ENCODE measurements around the gene LRP2.
"Not testable (repeated sequence)": the region's sequence is repeated elsewhere in the genome, so short reads cannot be mapped to it uniquely, and the experiment has no call there.

Gene LRP2

DNA sequence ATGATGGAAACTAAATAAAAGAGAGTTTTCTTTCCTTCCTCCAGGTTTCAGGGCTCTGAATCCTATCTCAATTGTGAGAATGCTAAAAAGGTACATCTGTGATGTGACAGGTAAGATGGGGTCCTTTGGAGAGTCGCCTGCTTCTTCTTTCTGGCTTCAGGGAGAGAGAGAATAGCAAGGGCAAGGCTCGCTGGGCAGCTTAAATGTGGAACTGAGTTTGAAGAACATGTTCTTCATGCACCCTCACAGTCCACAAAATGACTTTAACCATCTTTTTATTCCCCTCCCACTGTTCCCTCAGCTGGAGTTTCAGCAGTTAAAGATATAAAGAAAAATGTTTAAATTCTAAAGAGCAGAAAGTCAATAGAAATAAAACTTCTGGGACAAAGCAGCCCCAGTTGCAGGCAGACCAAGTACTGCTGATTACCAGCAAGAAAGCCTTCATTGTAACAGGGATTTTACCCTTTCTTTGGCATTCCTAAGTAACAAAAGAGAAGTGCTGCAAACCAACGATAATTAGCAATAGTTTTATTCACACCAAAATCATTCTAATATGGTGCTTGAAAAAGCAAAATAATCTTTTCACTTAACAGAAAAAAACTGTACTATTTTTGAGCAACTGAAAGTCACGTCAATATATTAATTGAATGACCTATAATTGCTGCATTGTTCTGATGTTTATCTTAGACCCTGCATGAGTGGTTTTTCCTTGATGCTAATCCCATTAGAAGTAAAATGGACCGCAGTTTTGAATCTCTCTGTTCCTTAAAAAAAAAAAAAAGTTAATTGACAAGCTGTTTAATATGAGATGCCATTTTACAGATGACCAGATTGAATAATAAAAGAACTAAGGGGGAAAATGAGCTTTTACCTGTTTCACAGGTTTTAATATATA, 61.5 kb downstream of the LRP2 start:
- no peak for DNase-seq

DNA sequence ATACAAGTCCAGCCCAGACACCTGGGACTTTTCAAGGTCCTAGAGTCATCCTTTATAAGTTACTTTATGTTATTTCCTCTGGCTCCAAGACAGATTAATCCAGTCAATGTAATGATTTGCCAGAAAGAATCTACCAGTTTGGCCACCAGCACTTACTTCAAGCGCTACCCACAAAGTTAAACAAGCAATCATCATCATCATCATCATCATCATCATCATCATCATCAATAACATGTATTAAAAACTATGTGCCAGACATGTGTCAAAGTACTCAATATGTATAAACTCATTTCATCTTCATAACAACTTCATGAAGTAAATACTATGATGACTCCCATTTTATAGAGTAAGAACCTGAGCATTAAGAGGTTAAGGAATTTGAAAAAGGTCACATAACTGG, 64.3 kb downstream of the LRP2 start:
- no peak for DNase-seq

DNA sequence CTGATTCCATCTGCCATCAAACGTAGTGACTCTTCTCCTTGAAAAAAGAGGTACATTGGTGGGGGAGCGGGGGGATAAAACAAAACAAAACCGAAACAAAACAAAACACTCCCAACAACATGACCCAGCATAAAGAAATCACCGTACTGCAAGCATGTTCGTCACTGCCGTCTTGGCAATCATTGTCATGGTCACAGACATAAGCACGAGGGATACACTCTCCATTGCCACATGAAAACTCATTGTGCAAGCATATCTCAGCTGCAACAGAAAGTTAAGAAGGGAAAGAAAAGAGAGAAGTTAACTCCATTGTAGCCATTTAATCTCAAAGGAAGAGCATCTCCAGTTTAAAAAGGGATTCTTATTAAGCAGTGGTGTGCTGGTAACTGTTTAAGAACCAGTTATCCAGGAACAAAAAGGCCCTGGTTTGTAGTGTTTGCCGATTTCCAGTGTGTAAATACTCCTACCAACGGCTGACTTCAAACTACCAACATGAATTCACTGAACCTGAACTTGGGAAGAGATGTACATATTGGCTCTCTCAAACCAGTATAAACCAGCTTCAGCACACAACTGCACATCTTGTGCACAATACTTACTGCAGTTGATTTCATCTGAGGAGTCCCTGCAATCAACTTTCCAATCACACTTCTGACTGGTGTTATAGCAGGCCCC, 68.2 kb downstream of the LRP2 start:
- no peak for DNase-seq

DNA sequence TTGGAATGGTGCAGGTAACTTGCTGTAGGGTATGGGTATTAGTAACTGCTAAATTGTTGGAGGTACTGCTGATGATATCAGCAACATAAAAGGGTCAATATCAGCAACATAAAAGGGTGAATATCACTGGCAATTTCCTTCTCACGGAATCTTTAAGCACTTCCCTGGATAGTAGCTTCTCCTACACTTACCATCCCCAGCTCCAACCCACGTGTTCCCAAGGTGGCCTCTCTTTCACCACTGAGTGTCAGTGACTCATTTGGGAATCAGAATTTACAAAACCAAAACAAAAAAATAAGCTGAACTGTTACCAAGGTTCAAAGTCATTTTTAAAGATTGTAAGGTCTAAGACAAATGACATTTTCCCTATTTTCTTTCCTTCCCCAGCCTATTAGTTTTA, 70.8 kb downstream of the LRP2 start:
- DNase-seq = no peak

DNA sequence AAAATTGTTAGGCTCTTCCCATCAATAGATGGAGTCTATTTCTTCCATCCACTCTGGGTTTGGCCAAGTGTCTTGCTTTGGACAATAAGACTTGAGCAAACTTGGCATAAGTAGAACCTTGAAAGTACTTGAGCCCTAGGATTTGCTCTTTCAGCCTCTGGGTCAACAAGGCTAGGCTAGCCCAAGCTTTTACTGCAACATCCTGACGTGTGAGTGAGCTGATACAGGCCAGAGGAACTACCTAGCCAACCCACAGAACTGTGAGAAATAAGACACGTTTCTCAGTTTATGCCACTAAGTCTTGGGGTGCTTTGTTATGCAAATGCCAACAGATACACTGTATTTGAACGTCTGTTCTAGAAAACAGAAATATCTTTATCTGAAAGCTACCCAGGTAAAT, 71.9 kb downstream of the LRP2 start:
- DNase-seq = no peak

DNA sequence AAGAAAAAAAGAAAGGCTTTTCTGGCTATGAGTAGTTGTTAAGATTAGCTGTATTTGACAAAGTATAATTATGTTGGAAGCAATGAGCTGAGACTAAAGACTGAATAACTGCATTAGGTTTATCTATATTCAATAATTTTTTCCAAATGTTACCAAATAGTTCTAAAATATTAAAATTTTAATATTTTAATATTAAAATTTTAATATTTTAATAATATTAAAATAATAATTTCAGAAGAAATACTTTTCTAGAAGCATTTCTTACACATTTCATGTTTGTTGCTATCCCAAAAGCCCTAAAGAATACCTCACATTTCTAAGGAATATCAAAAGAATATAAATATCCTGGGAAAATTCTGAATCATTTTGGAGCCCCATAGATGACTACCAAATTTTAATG, 74.7 kb downstream of the LRP2 start:
- DNase-seq = no peak

DNA sequence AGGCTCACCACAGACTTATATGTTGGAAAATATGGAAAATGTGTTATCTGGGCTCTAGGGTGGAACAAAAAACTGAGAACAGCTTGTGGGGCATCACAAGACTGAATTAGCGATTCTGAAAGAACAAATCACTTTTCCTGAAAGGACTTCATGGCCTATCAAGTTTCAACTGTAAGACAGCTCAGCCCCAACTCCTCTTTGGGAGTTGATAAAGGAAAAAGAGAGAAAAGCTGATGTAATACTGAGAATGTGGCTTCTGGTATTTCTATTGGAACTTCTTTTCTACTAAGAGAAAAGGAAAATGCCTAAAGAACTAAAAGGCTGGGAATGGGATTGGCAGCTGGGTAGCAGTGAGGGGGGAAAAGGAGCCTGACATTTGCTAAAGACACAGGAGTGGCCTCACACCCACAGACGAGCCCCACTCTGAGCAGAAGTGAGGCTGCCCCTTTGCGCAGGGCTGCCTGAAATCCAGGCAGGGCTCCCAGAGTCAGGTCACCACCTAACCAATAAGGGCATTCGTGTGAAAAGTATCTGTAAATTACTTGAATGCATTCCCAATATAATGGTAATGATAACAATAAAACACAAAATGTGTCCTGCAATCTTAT, 75.6 kb downstream of the LRP2 start:
- no peak for DNase-seq

DNA sequence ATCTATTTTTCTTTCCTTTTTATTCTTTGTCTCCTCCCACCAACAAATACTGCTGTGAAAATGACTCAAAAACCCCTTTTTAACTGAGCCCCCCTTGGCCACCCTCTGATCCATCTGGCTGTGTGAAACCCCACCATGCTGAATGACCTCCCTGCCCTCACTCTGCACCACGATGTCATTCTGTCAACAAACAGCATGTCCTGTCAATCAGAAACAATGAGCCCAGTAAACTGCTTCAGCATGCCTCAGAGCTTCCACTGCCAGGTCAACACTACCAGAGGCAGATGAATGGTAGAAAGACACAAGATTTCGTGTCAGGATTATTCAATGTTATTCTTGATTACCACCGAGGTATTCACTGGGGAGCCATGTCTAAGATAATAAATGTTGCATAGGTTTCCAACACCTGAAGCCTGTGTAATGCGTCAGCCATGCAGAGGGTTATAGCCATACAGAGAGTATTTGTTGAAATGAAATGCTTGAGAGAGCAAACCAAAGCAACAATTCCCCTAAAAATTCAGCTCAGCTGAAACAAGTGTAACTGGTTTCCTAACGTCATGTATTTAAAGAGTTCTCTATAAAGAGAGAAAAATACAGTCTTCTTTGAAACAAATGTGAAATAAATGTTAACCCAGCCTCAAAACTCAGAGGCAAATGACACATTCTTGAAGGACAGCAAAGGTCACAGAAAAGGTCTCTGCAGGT, 76.7 kb downstream of the LRP2 start:
- DNase-seq = no peak

DNA sequence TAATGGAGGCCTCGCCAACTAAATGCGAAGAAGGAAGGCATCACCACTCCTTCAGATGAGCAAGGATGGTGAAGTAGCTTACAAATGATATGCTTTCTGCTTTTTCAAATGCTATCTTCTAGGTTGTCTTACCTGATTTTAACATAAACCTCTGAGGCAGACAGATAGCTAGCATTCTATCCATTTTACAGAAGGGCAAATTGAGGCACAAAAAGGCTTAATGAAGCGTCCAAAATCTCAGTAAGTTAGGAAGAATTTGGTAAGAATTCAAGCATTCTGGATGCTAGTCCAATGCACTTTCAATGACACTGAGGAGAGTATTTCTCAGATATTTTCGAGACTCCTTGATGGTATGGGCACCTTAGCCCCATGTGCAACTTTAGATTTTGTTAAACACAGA, 81.8 kb downstream of the LRP2 start:
- DNase-seq = no peak

DNA sequence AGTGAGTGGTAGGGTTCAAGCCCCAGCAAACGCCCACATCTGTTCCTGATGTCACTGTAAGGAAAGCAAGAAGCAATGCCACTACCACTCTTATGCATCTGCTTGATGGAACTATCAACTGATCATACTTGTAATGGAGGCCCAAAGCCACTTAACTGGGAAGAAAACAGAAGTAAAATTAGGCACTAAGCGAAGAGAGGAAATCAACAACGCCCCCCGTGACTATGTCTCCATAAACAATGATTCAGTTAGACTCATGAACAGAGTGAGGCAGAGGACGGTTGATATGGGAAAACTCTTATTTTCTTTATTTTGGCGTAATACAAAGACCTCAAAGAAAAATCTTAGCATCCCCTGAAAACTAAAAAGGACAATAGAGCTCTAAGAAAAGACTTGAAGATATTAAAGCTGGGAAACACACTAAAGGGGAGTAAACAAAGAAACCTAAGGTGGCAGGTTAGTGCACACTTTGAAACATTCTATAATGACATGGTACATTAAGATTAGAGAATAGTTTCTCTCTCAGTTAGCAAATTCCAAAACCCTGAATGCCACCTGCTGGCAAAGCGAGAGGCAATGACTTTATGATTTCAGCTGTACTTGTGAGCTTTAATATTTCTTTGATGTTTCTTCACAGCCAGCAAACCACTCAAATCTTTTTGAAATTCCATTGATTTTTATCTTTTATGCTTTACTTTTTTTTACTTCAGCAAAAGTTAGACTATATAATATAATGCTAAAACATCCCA, 86.5 kb downstream of the LRP2 start:
- DNase-seq = no peak

DNA sequence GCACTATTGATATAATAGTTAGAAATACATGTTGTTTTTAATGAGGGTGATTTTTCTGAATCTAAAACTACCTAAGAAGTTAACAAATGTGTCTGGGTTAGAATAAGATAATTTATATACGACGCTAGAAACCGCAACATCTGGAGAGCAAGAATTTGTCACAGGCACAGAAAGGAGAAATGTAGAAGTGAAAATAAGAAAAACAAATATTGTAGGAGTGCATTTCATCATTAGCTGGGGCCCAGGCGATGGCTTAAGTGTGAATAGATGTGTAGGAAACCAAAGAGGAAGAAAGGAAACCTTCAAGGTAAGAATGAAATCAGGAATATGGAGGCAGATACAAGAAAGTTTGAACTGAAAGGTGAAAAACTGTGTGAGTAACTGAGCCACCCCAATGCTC, 90.3 kb downstream of the LRP2 start:
- no peak for DNase-seq

DNA sequence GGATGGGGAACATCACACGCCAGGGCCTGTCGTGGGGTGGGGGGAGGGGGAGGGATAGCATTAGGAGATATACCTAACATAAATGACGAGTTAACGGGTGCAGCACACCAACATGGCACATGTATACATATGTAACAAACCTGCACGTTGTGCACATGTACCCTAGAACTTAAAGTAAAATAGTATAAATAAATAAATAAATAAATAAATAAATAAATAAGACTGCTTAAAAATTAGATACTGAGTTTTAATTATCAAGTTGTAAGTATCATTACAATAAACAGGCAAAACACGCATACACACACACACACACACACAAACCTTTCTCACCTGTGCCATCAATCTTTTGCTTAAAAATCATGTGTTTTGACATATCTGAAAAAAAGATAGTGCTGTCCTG, 91.8 kb downstream of the LRP2 start:
- DNase-seq = not testable (repeated sequence)

DNA sequence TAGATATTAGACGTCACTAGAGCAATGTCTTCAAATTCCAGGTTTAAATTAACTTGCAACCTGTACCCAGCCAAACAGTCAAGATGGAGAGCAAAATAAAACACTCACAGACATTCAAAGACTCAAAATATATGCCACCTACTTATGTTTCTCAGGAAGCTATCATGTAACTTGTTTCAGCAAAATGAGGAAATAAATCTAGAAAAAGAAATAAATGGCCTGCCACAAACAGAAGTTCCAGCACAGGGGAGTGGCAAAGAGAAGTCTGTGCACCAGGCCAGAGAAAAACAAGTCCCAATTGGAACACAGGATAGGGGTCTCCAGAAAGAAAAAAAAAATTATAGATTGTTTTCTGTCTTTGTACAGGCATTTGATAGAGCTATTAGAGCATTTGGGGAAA, 96.7 kb downstream of the LRP2 start:
- no peak for DNase-seq

DNA sequence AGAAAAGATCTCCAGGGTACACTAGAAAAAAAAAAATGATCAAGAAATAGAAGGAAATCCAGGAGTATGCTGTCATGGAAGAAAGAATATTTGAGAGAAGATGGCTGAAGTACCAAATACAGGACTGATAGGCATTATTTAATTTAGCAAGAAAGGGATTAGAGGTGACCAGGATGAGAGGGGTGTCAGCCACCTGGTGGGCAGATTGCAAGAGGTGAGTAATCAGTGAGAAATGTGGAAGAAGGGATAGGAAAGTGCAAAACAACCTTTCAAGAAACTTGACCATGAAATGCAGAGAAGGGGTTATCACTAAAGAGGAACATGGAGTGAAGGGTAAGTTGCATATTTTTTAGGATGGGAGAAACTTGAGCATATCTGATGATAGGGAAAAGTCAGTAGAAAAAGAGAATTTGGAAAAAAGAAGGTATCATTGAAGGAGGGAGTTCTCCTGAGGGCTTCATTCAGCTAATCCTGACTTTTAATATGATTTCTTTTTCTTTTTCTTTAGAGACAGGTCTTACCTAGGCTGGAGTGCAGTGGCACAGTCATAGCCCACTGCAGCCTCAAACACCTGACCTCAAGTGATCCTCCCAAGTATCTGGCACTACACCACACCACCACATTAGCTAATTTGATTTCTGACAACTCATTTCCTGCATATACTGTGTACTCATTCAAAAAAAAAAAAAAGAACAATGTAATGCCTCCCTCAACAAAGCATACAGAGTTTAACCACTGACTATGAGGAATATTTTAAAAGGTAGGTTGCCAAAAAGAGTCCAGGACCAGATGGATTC, 101.3 kb downstream of the LRP2 start:
- DNase-seq = no peak

DNA sequence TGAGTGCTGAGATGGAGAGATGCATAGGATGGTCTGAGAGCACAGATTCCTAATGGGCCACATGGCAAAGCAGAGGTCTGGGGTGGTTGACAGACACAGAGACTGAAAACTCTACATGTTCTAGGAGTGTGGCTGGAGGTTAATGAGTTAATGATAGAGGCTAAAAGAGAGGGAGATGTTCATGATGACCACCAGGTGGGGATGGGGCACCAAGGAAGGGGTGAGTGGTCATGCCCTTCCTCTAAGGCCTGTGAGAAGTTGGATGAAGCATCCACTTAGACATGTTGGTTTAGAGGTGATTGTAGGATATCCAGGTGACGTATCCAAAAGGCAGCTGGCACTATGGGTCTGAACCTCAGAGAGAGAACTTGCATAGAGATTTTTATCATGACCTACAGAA, 102.1 kb downstream of the LRP2 start:
- DNase-seq = no peak

DNA sequence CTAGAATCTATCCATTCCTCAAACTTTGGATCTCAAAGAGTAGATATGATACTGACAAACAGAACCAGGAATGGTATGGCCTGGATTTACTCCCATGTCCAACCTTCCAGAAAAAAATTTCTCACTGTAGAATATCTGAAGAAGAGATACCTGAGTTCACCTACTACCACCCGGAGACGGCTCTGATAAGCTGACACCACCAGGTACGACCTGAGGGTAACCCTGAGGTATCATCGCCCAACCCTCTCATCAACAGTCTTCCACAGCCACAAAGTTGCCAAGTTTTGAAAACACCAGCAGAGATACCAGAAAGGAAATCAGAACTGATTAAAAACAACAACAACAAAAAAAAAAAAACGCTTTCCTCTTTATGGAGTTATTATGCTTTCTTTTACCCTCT, 102.9 kb downstream of the LRP2 start:
- no peak for DNase-seq

DNA sequence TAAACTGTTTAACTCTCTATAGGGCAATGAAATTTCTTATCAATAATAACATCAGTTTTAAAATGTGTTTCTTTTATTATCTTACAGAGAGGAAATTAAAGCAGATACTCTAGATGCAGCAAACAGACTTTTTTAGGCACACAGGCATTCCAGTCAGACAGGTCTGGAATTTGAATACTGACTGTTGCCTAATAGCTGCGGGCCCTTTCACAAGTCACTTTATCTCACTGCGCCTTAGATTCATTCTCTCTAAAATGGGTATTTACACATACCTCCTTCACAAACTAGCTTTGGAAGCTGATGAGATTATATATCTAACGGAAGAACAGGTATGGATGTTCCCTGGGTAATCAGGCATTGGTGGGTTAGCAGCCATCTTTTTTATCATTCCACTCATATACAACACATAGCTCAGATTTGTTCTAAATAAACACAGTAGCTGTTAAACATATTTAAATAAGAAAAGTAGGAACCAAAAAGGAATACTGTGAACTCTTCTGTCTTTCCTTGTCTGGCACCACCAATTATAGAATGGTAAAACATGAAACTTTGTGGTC, 104.2 kb downstream of the LRP2 start:
- DNase-seq = no peak

DNA sequence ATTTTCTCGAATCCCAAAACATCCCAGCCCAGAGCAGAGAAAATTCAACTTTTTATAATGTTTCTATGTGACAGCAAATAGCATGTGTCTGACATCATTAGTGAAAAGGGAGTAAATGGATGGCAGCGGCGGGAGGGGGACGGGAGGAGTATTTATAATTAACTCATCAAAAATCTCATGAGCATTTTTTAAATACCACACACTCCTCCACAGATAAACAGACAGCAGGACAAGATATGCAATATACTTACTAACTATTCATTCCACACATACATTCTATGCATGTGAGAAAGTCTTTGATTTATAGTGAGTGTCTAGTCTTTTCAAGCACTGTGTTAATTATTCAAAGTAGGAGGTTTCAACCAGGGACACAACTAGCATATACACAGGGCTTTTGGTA, 107.6 kb downstream of the LRP2 start:
- DNase-seq = no peak

DNA sequence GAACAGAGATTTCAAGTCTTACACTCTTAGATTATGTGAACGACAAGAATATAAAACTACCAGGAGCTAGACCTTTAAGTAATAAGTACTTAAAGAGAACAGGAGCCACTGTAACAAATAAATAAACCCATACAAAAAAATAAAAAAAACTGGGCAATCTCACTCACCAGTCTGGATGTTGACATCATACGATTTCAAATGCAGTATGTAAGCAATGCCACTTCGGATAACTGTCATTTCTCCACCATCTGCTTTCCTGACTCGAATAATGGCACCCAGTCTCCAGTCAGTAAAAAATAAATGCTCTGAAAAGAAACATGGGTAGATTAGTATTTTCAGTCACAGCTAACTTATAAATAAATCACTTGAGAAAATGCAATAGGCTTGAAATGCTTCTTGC, 115.1 kb downstream of the LRP2 start:
- DNase-seq = no peak

DNA sequence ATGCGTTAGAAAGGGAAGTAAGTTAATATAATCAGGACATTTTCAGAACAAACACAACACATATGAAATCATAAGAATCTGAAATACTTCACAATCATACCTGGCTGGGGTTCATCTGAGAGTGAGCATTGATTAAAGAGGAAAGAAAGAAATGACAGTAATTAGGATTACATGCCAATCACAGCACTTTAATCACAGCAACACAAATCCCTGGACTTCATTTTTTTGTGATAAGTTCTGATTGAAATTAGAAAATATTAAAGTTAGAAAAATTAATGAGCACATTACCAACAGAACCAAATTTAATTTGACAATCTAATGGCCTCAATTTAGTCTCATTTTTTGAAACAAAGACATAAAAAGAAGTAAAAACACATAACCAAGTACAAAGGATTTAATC, 121.9 kb downstream of the LRP2 start:
- no peak for DNase-seq

DNA sequence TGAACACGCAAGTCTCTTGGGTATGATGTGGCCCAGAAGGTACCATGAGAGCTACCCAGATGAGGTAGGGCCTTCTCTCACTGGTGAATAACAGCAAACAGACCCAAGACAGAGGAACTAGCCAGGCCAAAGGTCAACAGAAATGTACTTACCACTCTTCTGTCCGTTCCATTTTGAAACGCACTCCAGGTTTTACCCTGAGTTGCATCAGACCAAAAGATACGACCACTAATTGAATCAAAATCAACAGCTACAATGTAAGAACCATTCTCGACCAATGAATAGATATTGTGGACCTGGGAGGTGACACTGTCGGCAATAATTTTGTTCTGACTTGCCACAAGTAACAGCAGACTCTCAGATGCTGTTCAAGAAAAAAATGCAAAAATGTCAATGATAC, 124.4 kb downstream of the LRP2 start:
- DNase-seq = no peak

DNA sequence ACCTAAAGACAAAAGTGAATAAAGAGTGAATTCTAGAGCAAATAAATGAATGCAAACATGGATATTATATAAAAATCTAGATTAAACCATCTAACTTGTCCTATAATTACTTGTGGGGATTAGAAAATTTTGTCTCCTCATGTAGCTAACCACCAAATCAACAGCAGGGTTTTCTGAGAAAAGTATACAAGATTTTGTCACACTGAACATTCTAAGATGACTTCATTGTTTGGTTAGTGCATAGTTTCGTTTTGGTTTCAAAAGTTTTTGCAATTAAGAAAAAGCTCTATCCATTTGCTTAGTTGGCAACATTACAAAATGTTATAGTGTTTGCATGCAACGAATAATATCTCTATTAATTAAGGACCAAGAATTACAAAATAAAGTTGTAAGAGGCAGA, 125.0 kb downstream of the LRP2 start:
- no peak for DNase-seq

Measured in stimulated activated CD4-positive, alpha-beta T cell treated with anti-CD3 and anti-CD28 coated beads, Interleukin-4, amount 100 ng/mL, for 24 hours (primary cell).